T-helper 2 cell treated with Interferon-gamma antibody and Interleukin-4, amounts not matched to agents 100 ng/mL and 5 ng/mL, for 36 hours (primary cell): ENCODE measurements around the gene MTX3. TPM values are rescaled to one million over a fixed set of nuclear protein-coding genes. Genes with fewer than 3 reads are reported as not detected.

Experiments
- intact Hi-C: fragments of 100-400 bp; cut with micrococcal nuclease; formaldehyde crosslinking; loops from one replicate; pipeline ENCODE4 v1.15.1; 2023
- total RNA-seq: library from RNA; stranded (reverse); gene quantifications from 2 replicates; pipeline ENCODE4 v1.2.3, GENCODE V29; 2022

MTX3 gene
- total RNA-seq, 1 donor from 2014 or later = 17.0 TPM

DNA sequence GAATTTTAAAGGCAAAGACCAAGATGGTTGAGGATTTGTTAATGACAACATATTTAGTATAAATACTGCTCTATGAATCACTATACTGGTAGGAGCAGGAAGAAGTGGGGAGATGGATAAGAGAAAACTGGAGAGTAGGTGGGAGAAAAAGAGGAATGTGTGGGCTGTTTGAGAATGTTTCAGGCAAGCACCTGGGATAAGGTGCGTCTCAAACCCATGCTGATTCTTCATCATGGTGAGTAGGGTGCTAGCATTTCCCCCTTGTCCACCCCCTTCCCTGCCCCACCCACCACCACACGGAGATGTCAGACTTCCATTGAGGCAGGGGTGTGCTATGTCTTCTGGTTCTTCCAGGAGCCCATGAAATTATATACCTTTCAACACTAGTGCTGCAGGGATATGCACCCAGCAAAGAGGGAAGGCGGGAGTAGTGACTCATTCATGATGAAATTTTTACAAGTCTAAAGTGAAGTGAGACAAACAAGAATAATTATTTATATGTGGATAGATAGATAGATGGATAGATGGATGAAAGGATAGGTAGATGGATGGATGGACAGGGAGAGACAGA lies 54.3 kb downstream of the MTX3 start:
- intact Hi-C loops = no loop called here

DNA sequence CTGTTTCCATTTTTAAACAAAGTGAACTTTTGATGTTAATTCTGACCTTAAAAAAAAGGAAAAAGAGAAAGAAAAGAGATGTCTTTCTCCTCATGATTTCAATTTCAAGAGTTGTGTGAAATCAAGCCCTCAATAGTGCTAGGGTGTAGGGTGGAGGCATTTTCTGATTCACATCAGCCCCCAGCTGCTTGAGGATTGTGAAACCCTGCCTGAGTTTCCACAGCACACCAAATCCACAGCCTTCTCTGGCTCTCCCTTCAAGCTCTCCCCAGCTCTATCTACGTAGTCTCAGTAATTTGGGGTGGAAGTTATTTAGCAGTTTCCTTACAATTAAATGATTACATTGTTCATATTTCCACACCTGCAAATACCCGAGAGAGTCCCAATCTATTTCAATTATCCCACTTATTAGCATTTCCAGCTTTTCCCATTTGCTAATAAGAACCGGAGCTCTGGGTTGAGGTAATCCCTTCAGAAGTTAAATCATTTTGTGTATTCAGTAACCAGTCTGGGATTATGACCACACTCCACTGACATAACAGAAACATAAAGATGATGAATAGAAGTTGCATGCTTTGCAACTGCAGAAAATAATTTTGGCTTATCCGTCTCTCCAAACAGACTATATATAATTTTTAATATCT lies 54.9 kb downstream of the MTX3 start:
- intact Hi-C loops = no loop called here

DNA sequence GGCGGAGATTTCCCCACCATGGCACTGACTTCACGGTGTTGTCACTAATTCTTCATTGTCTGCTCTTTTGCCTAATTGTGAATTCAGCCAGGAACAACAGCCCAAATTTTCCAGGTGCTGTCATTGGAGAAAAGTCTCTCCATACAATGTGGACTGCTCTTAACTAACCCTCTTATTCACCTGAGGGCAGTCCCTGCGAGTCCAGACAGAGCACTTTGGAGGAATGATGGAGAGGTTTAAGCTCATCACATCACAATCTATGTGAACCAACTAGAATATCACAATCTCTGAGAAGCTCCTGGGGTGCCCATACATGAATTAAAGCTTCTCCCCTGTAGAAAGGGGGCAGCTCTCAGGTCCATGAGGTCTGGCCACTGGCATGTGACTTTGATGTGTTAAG lies 56.4 kb downstream of the MTX3 start:
- intact Hi-C loops = no loop called here

DNA sequence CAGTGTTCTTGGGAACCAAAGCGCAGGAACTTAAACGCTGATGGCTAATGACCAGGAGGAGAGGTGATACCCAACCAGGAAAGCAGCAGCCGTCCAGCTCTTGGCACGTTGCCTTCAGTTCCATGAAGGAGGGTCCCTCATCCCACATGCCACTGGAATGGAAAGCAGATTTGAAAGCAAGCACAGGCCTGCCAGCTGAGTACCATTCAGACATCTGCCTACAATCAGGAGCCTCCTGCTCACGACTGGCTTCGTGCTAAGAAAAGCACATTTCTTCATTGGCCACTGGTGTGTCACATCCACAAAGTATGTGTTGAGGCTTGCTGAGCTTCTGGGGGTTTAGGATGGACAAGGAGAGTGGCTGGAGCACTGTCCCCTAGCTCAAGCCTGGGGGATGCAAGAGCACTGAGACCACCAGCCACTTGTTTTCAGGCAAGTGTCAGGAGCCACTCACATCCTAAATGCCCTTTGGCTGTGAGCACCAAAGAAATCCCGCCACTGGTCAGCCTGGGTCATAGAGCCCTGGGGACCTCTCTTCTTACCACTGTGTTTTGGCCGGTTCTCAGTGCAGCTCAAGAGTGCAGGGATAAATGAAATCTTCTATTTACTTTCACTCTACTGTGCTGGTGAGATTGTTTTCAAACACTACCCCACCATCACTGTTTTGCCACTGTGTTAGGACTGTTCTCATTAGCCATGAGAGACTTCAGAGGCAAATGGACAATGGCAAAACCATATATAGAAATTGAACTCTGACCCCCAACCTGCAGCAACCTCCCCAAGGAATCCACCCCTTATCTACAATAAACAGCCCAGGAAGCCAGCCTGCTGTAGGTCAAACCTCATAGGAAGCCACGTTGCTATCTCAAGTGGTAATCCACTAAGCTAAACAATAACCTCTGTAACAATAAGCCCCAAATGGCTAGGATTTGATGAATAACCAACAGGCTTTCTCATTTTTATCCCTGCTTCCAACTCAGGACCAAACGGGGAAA lies 58.3 kb downstream of the MTX3 start:
- intact Hi-C loops = no loop called here

DNA sequence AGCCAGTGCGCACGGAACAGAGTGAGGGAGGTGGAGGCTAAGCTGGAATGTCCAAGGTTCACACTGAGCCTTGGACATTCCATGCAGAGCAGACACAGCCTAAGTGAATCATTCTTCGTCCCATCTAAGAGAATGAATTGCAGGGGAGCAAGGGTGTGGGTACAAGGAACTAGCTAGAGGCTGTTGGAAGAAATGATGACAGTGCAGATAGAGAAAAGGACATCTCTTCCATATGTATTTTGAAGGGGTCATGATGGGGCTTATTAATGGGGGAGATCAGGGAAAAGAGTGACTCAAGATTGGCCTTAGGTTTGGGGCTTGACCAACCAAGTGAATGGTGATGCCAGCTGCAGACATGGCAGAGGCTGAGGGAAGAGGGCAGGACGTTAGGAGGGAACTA lies 59.2 kb downstream of the MTX3 start:
- intact Hi-C loops = no loop called here

DNA sequence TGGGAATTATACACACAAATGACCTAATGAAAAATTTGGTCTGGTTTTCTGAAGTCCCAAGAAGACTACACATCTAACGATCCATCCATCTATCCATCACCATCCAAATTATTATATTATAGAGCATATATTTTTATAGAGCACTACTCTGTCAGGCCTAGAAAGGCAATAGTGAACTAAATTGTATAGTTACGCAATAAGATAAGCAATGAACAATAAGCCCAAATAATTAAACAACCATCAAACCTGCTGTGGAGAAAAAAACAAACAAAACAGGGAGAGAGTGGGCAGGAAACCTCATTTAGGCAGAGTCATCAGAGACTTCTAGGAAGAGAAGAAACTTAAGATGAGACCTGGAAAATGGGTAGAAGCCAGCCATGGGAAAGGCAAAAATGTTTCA lies 59.7 kb downstream of the MTX3 start:
- intact Hi-C loops = no loop called here

DNA sequence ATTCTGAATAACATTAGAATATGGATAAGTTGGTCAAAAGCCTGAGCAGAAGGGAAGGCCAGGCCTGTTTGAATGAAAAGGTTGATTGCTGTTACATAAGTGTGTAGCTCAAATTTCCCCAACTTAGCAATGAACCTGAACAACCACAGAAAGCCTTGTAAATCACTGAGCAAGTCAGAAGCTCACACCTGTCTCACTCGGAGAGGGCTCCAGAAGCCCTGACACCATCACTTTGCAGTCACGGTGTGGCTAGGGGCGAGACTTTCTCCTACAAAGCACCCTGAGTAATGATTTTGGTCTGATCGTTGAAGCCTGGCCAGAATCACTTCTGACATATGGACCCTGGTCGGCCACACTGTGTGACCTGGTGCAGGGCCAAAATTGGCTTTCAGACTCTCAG lies 62.0 kb downstream of the MTX3 start:
- intact Hi-C loops = no loop called here

Other genes starting within 250 kb of the MTX3 start
- gene THBS4, start 44.1 kb upstream of the MTX3 start, total RNA-seq = 0.61 and 0.68 TPM in 2 replicates